HG03103 (cell line): ENCODE data around the gene ANGPTL5.
"Not testable (repeated sequence)": the region's sequence is repeated elsewhere in the genome, so short reads cannot be mapped to it uniquely, and the experiment has no call there.

ENCODE experiments used
- ATAC-seq: cut with Tn5 transposase; IDR thresholded peaks from one replicate; pipeline ENCODE4 v1.9.1; 2021; ENCODE audit warnings: low read depth; ENCODE audit not compliant: unreplicated experiment

The ANGPTL5 gene

DNA sequence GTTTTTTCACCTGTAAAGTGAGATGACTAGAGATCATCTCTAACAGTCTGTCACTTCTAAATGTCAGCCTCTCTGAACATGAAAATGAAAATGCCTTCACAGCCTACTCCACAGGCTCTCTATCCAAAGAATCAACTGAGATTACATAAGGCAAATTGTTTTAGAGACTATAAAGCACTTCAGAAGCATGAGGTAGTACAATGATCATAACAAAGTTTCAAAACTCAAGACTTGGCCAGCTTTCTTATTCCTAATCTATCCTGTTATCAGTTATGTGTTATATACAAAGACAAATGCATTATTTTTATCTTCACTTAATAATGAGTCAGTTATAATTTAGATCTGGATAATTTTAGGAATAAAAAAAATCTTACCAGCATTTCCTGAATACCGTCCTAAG is 21.8 kb downstream of the ANGPTL5 start:
- no peak for ATAC-seq

DNA sequence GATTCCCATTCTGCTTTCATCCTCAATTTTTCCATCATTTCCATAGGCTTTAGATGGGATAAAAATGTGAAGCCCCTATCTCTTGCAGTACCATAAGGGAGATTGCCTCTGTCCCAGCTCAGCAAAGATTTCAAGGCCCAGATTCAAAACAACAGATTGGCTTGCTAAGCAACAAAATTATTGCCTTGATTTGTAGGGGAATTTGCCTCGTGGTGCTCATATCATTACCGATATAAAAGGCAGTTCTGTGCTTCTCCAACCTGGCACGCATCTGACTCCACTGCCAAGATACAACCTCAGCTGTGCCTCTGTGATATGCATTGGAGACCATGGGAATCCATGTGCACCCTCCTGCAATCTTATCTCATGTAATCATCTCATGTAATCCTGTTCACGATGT is 26.6 kb downstream of the ANGPTL5 start:
- no peak for ATAC-seq

DNA sequence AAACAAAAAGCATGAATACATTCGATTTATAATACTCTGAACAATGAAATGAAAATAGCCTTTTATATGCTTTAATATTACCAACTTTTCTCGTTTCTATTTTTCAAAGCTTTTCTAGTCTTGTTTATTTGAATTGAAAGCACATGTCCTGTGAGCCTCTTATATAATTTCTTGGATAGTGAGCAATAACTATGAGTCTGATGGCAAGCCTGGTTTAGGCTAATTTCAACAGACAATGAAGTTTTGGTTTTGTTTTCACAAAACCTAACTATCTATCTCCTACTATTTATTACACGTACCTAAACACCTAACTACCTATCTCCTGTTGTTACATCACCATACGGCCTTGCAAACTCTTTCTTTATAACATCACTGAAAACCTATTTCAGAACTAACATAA is 30.7 kb downstream of the ANGPTL5 start:
- no peak for ATAC-seq

DNA sequence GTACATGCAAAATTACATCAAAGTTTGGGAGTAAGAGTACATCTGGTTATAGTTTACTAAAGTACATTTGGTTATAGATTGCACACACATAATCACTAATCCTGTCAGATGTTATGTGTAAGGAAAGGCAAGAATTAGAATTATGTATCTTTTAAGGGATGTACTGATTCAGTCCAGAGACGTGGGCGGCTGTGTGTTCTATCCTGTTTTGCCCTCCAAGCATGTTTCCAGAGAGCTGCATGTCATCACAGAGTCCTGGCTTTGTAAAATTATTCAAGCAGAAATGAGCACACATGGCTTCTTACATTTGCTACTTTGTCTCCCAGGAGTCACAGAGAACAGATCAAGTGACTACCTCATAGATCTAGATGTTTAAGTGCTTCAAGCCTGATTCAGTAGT is 34.7 kb downstream of the ANGPTL5 start:
- ATAC-seq, result no peak

DNA sequence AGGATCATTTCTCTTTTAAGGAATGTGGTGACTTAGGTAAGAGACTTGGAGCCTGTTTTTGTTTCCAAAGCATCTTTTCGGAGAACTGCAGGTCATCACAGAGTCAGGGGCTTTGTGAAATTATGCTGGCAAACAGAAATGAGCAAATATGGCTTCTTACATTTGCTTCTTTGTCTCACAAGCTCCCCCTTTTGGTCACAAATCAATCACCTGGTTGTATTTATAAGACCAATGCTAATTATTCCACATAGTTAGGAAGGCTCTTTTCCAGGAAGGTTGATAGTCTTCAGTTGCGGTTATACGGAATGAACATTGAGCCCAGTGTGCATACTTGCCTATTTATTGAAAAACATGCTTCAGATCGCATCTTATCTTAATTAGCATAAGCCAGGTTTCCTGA is 36.1 kb downstream of the ANGPTL5 start:
- peak; percentile 57 for ATAC-seq

DNA sequence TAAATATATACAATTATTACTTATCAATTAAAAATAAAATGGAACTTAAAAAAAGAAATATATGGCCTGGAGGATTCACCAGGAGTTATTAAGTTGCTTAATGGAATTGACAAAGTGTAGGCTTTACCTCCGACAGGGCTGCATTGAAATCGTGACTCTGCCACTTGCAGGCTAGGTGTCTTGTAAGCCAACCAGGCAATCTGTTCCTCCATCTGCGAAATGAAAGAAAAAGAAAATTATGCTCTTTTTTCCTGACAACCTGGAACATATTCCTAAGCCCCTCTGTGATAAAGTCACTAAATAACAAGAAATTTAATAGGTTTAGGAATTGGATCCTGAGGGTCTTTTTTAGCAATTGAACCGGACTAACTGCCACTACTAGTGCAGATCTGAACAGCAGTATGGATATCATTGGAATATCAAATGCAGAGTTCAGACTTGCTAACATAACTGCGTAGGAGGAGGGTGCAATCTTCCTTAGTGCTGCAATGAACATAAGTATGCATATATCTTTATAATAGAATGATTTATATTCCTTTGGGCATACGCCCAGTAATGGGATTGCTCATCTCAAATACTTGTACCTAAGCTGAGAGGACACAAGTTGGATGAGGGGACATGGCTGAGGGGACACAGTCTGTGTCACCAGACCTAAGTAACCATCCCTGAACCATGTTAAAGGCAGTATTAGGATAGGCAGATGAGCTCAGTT is 44.0 kb downstream of the ANGPTL5 start:
- ATAC-seq, result no peak

DNA sequence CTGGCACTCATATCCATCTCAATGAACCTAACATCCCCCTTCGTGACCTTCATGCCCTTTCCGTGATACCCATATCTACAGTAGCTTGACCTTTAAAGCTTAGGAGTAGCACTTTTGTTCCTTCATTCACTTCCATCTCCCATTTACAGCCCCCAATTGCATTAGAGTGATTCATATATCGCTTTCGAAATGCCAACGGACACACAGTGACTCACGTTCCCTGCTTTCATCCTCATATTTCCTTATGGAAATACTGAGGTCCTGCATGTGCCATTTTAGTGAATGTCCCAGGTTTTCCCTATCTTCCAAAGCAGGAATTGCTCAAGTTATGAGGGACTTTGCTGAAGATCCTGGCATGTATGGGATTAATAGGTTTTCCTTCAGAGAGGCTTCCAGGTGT is 45.8 kb downstream of the ANGPTL5 start:
- no peak for ATAC-seq

DNA sequence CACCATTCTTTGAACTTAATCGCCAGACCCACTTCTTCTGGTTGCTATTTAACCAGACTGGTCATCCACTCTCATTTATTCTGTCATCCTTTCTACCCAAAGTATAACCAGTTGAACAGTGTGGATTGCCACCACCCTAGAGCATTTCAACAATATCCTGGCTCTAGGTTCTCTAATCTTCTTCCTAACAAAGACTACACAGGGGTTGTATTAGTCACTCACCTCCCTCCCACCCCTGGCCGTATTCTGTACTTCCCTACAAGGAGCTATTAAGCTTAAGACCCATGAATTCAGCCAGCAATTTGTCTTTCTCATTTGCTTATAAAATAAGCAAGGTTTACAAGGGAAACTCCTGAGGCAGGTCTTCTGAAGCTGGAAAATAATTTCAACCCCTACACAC is 48.4 kb downstream of the ANGPTL5 start:
- ATAC-seq, result no peak

DNA sequence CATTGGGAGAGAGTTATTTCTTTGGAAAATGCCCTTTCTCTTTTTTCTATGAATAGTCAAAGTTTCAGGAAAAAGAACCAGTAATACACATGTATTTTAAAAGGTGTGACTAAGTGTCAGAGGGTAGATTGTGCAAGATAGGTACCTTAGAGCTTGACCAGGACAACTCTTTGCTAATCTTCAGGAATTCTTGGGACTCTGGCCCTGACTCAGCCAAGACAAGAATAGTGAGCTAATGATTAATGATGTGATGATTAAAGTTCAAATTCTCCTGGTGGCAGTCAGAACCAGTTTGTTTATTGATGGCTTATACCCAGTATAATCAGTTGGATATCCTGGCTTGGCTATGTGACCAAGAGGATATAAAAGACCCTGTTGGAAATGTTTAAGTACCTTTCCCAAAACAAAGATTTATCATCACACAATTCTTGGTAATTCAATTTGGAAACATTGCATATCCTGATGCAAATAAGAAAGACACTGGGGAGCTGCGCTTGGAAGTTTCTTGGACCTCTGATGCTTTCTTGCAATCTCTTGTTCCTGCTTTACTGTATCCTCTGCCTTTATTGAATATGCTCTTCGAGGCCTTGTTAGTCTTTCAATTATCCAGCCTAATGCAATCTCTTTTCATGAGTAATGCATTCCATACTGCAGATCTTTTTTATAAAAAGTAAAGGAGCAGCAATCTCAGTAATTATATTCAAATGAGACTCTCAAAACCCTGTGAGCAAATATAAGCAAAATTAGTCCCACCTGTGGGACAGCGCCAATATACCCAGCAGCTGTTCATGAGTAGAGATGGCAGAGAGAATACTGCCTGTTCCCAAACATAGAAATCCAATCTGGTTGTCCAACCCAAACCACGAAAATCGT is 49.5 kb downstream of the ANGPTL5 start:
- ATAC-seq, result no peak

DNA sequence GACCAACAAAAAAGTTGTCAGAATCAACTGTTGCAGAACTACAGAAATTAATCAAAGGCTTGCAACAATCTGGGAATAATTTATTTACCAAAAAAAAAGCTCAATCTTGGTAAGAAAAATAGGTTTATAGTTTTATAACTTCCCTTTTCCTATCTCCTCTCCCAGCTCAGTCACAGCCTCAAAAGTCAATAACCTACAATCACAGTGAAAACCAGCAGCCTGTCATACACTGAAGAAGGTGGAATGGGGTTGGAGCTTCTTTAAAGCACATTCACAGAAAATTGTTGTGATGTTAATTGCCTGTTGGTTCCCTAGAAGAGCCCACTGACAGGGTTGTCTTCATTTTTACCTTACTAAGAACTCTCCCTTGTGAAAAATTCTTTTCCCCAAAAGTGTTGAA is 52.2 kb downstream of the ANGPTL5 start:
- ATAC-seq, result no peak

DNA sequence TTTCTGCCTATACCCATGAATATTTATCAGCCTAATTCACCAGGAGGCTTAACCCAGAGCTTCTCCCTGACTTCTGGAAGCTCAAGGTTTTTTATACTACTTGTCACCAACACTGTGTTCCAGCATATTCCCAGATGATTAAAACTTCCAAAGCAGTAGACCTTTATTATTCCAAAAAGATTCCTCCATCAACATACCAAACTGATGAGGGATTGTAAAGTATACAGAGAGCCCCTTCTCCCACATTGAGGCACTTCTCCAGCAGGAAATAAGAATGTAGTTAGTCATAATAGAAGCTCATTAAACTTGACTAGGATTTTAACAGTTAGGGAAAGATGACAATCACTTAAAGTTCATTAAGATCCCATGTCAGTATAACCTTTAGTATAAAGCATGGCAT is 53.0 kb downstream of the ANGPTL5 start:
- ATAC-seq, result no peak

DNA sequence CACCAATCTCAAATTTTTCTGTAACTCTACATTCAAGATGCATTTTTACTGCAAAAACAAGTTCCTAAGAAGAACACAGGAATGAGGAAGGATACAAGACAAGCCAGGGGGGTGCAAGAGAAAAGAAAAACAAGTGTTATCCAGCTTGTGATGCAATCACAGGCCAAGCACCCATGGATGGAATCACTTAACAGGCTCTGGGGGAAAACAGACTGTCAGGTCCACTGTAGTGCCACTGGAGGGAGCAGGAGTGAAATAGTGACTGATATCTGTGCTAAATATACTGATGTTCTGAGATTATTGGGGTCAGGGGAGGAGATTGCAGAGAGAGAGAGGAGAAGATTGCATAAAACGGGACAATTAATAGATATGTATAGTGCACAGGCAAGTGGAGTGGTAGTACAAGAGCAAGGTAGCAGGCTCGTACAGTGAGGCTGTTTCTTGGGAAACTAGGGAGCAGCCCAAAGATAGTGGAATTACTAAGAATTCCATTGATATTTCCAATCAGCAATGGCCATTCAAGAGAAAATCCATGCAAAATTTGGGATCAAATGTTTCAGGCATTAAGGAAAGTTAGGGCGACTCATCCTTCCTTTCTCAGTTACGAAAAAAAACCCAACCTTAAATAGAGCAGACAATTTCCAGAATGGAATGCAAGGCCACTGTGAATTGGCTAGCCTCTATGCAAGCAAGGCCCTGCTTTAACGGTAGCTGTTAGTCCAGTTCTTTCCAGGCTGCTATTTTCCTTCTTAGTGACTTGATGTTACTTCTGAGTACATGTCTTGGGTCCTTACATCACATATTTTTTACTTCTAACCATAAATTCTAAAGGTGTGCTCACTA is 53.7 kb downstream of the ANGPTL5 start:
- ATAC-seq, result no peak

DNA sequence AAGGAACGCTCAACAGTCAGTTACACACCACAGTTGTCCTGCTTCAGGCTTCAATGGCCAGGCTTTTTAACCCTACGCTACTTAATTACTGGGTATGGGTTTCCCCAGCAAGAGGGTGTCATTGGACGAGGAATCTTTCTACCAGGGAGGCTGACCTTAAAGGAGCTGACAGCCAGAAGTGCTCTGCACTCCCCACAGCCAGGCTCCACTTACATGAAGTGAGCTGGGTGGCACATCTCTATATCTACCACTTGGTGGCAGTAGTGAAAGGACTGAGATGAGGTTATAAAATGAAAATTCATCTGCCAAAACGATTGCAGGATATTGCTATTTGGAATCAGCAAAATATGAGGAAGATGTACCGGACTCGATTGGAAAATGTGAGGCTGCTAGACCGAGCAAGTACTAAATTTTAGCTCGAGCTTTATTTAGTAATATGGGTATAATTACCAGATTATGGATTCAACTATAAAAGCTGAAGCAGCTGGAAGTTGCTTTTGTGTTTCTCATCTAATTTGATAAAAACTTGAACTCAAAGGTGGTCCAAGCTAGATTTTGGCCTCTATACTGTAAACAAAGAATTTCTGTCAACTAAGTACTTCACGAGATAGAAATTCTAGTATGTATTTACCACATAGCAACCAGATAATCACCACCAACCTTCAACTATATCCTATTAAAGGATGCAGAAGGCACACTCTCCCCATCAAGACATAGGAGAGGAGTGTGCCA is 55.5 kb downstream of the ANGPTL5 start:
- ATAC-seq, result peak; percentile 95

DNA sequence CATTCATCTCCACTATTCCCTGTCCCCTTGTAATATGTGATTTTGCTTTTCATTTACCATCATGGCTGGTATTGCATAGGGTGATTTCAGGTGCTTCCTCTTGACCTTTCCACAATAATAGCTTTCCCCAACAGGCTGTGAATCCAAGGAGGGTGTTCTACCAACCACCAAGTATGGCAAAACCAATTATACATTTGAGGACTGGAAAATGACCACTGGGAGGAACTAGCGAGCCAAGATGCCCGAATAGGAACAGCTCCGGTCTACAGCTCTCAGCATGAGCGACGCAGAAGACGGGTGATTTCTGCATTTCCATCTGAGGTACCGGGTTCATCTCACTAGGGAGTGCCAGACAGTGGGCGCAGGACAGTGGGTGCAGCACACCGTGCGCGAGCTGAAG is 64.1 kb downstream of the ANGPTL5 start:
- ATAC-seq, result not testable (repeated sequence)

DNA sequence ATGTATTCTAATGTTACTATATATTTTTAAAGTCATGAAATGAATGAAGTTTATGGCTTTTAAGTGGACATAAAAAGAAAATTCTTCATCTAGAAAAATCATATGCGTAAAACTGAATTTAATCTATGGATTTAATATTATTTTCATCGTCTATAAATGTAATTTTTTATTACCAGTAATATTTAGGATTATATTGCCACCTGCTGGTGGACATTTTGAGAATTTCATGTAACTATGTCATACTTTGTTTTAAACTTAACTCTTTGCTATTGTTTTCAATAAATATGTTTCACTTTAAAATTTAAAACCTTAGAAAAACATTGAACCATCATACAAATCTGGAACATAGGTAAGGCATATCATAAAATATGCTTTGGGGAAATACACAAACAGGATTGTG is 68.1 kb downstream of the ANGPTL5 start:
- ATAC-seq, result no peak

DNA sequence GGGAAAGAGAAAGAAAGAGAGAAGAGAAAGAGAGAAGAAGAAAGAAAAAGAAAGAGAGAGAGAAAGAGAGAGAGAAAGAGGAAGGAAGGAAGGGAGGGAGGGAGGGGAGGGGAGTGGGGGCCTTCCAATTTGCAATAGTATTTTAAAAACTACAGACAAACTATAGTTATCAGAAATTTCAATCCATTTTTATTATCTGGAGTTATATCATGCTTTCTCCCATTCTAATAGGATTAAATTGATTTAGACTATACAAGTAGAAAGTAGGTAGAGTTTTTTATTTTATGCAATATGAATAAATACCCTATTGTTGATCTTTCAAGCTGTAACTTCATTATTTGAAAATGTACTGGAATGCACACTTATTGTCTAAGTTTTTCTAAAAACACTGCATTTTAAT is 71.7 kb downstream of the ANGPTL5 start:
- no peak for ATAC-seq

DNA sequence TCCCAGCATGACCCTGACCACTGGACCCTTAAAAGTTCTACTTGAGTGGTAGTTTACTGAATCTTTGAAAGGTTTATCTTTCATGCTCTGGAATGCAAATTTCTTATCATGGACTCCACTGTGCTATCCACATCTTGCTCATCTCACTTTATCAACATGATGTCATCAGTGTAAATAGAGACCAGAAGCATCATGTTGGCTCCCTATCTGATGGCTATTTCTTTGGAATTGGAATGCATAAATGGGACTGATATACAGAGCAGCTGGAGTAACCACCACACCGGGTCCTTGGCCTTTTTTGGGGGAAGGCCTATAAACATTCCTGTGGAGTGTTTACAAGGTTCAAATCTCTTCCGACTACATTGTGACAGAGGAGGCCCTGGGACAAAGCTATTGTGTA is 75.6 kb downstream of the ANGPTL5 start:
- ATAC-seq, result no peak
